Cardiac fibroblast (primary cell): ENCODE data around the gene IL3RA.
"Not testable (repeated sequence)": the region's sequence is repeated elsewhere in the genome, so short reads cannot be mapped to it uniquely, and the experiment has no call there.

ENCODE experiments used
- DNase-seq, 2 donors: peaks; one replicate each; pipeline versions ENCODE4 v3.0.0 to v3.0.0-alpha.2; 2010; ENCODE audit warnings: low read depth in 2 of 2
- H3K4me3 ChIP-seq, 2 donors: replicated peaks in 1 of 2; 1 replicate in 1 of 2; 2 replicates in 1 of 2; pipeline ENCODE4 v1.5.1; 2011; ENCODE audit warnings: low read depth in 2 of 2, low read length in 2 of 2, mild to moderate bottlenecking in 2 of 2, moderate library complexity in 1 of 2
- CTCF ChIP-seq: IDR thresholded peaks from one replicate; pipeline ENCODE4 v1.5.1; 2011; ENCODE audit warnings: low read depth, mild to moderate bottlenecking, low read length, inconsistent platforms

The IL3RA gene

DNA sequence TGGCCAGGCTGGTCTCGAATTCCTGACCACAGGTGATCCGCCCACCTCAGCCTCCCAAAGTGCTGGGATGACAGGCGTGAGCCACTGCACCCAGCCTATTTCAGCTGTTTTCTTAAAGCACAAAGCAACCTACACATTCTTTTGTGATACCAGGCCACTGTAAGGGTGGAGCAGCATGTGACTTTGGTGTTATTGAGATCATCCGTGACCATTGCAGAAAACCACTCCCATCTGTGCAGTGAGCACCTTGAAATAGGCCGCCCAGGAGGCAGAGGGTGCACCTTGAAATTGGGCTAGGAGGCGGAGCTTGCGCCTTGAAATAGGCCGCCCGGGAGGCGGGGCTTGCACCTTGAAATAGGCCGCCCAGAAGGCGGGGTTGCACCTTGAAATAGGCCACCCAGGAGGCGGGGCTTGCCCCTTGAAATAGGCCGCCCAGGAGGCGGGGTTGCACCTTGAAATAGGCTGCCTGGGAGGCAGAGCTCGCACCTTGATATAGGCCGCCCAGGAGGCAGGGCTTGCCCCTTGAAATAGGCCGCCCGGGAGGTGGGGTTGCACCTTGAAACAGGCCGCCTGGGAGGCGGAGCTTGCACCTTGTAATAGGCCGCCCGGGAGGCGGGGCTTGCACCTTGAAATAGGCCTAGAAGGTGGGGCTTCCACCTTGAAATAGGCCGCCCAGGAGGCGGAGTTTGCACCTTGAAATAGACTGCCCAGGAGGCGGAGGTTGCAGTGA lies 64.3 kb downstream of the IL3RA start:
- no peak for TF ChIP-seq CTCF

DNA sequence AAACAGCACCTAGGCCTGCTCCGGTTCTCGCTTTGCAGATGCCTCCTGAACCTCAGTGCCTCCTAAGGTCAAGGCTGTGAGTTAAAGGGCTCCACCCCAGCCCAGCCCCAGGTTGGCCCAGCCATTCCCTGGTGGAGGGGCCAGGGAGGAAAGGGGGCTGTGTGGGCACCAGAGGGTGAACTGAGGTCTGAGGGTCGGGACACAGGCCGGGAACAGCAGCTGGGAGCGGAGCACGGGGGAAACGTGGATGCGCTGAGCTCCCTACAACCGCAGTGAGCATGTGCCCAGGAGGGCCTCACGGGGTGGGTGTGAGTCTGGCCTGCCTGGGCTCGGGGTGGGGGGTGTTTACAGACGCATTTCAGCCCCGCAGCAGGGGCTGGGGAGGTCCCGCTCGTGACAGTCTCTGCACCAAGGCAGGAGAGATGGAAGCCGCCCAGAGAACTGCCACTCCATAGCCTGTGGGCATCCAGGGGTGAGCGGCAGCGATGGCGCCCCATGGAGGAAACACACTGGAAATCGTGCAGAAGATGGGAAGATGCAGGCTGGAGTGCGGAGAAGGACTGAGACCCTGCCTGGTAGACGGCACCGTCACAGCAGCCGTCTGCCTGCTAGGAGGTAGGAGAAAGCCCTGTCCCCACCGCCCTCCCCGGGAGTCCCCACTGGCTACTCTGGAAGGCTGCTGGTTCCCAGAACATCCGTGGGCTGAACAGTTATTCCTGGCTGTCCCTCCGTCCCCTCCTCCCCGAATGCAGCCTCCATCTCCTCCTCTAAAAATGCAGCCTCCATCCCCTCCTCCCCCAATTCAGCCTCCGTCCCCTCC lies 65.2 kb downstream of the IL3RA start:
- H3K4me3 ChIP-seq = no peak overlapping the region
- no peak for DNase-seq
- TF ChIP-seq CTCF = no peak

More for the DNA sequence above, 64.3 kb downstream of the IL3RA start:
- DNase-seq = no peak
- no peak overlapping the region for H3K4me3 ChIP-seq

DNA sequence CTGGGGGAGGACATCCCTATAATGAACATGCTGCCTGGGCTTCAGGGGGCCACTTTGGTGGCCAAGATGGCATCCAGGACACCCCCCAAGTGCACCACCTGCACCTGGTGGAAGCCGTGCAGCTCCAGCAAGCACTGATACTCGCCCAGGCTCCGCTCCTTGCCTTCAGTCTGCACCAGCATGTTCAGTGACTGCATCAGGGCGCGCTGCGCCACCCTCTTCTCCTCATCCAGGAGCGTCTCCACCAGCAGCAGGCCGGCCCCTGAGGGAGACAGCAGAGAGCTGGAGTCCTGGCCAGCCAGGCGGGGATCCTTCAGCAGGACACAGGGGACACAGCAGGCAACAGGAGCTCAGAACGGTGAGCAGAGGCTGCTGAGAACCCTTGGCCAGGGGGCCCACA lies 66.6 kb downstream of the IL3RA start:
- no peak for TF ChIP-seq CTCF
- no peak overlapping the region for H3K4me3 ChIP-seq
- no peak for DNase-seq

DNA sequence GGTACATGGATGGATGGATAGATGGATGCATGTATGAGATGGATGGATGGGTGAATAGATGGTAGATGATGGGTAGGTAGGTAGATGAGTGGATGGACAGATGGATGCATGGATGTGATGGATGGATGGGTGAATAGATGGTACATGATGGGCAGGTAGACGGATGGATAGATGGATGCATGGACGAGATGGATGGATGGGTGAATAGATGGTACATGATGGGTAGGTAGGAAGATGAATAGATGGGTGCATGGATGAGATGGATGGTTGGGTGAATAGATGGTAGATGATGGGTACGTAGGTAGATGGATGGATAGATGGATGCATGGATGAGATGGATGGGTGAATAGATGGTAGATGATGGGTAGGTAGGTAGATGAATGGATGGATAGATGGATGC lies 67.3 kb downstream of the IL3RA start:
- not testable (repeated sequence) for H3K4me3 ChIP-seq, DNase-seq

- not testable (repeated sequence) for DNase-seq, H3K4me3 ChIP-seq
Observed at GRCh38 chrX:1405769-1406168, 69.2 kb downstream of the IL3RA start.

DNA sequence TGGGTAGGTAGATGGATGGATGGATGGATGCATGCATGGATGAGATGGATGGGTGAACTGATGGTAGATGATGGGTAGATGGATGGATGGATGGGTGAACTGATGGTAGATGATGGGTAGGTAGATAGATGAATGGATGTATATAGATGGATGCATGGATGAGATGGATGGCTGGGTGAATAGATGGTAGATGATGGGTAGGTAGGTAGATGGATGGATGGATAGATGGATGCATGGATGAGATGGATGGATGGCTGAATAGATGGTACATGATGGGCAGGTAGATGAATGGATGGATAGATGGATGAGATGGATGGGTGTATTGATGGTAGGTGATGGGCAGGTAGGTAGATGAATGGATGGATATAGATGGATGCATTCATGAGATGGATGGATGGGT lies 70.5 kb downstream of the IL3RA start:
- no peak for DNase-seq
- TF ChIP-seq CTCF = no peak

DNA sequence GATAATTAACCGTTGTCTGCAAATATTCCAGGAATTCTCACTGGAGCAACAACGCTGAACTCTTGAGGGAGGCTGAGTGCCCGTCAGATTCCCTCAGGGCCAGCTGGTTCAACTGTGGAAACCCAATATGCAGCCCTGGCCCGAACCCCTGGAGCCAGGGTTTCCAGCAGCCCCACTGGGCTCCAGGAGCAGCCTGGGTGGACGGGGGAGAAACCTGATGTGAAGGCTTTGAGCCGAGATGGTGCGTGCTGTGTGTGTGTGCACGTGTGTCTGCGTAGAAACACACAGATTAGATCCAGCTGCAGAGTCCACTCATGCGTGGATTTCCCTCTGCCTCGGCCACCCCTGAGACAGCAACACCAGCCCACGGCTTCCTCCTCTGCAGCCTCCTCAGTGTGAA lies 74.7 kb downstream of the IL3RA start:
- H3K4me3 ChIP-seq = no peak overlapping the region
- TF ChIP-seq CTCF = no peak
- DNase-seq = no peak

More for the DNA sequence above, 70.5 kb downstream of the IL3RA start:
- H3K4me3 ChIP-seq = no peak overlapping the region
